ENCODE results near the gene PLPPR4. TPM values are rescaled to one million over a fixed set of nuclear protein-coding genes. Genes with fewer than 3 reads are reported as not detected.
"Not testable (repeated sequence)": the region's sequence is repeated elsewhere in the genome, so short reads cannot be mapped to it uniquely, and the experiment has no call there.

The PLPPR4 gene
- total and polyA plus RNA-seq, 4 donors = 0.02 to 0.61 (median 0.19) TPM

DNA sequence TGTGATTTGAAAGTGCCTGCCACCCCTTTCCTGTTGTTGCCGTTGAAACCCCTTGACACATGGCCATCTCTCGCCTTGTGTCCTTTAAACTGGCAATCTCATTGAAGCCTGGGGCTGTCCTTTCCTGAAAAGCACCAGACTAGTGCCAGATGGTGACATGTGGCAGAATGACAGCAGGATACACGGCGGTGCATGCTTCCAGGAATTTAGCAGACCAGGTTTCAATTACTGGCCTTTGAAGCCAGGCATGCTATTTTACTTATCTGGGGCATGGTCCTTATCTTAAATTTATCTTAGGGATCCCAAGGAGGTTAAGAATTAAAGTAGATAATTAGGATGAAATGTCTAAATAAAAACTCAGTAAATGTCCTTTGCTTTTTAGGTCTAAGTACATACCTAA is 15.2 kb downstream of the PLPPR4 start:
- WGBS = 23% methylated on average over 4 of the region's 4 CpGs
- DNase-seq (ENCODE audit: low spot score) = no peak
- Histone ChIP-seq H3K9ac (ENCODE audit: low read depth in 1 of 2, low read length in 2 of 2) (no peak overlapping the region), H3K36me3 (ENCODE audit: control insufficient read depth in 4 of 4, insufficient read depth in 3 of 4, low read depth in 1 of 4, low read length in 3 of 4) (no peaks in the 10 kb centered on the region), H3K4me3 (ENCODE audit: low read depth in 1 of 3, low read length in 3 of 3) (no peak overlapping the region), H3K27ac (ENCODE audit: low read depth in 1 of 2, low read length in 2 of 2) (no peak overlapping the region), H3K27me3 (ENCODE audit: control insufficient read depth in 4 of 4, insufficient read depth in 4 of 4, low read length in 3 of 4) (no peaks in the 10 kb centered on the region), H3K9me3 (ENCODE audit: control insufficient read depth in 4 of 4, low read length in 3 of 4) (no peaks in the 10 kb centered on the region), H3K4me1 (ENCODE audit: control insufficient read depth in 4 of 4, insufficient read depth in 4 of 4, low read length in 3 of 4) (peaks cover 0 to 15% (median 12%) of the 10 kb centered on the region in 4 donors)
- TF ChIP-seq, protein P1, sequence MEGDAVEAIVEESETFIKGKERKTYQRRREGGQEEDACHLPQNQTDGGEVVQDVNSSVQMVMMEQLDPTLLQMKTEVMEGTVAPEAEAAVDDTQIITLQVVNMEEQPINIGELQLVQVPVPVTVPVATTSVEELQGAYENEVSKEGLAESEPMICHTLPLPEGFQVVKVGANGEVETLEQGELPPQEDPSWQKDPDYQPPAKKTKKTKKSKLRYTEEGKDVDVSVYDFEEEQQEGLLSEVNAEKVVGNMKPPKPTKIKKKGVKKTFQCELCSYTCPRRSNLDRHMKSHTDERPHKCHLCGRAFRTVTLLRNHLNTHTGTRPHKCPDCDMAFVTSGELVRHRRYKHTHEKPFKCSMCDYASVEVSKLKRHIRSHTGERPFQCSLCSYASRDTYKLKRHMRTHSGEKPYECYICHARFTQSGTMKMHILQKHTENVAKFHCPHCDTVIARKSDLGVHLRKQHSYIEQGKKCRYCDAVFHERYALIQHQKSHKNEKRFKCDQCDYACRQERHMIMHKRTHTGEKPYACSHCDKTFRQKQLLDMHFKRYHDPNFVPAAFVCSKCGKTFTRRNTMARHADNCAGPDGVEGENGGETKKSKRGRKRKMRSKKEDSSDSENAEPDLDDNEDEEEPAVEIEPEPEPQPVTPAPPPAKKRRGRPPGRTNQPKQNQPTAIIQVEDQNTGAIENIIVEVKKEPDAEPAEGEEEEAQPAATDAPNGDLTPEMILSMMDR (IDR thresholded peaks at IDR 0.05; ENCODE audit: low read depth, low read length, missing input control) = no peak
- TF ChIP-seq, protein P2, sequence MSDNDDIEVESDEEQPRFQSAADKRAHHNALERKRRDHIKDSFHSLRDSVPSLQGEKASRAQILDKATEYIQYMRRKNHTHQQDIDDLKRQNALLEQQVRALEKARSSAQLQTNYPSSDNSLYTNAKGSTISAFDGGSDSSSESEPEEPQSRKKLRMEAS (IDR thresholded peaks at IDR 0.05) = no peak
- TF ChIP-seq, protein P3, sequence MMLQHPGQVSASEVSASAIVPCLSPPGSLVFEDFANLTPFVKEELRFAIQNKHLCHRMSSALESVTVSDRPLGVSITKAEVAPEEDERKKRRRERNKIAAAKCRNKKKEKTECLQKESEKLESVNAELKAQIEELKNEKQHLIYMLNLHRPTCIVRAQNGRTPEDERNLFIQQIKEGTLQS (IDR thresholded peaks at IDR 0.05) = no peak
- TF ChIP-seq SP1 (IDR thresholded peaks at IDR 0.05) = peak; percentile 8
- TF ChIP-seq JUND (IDR thresholded peaks at IDR 0.05) = no peak
- no peak for TF ChIP-seq GABPA (IDR thresholded peaks at IDR 0.05 in 1 of 2, conservative IDR thresholded peaks at IDR 0.05 in 1 of 2)
- peak; percentile 35 to 43 for TF ChIP-seq HNF4A (conservative IDR thresholded peaks at IDR 0.05)
- TF ChIP-seq FOXA2 (IDR thresholded peaks at IDR 0.05) = no peak
- no peak for TF ChIP-seq TAF1 (conservative IDR thresholded peaks at IDR 0.05)

DNA sequence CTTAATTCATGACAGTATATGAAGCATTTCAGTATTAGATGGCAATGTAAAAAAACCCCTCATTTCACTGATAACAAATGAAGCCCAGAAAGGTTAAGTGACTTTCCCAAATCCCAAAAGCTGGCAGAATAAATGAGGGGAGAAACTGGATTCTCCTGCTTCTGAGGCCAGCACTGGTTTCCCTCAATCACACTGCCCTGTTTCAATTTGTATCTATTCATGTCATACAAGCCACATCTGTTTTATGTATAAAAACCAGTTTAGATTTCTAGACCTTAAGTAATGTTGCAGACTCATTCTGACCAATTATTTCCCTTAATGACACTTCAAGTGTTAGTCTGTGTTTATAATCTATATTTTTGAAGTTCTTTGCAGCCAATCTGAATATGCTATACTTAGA is 16.8 kb downstream of the PLPPR4 start:
- H3K36me3 ChIP-seq (ENCODE audit: control insufficient read depth in 4 of 4, insufficient read depth in 3 of 4, low read depth in 1 of 4, low read length in 3 of 4) = no peaks in the 10 kb centered on the region
- no peak overlapping the region for H3K27ac ChIP-seq (ENCODE audit: low read depth in 1 of 2, low read length in 2 of 2)
- DNase-seq (ENCODE audit: low spot score) = no peak
- H3K27me3 ChIP-seq (ENCODE audit: control insufficient read depth in 4 of 4, insufficient read depth in 4 of 4, low read length in 3 of 4) = no peaks in the 10 kb centered on the region
- H3K9me3 ChIP-seq (ENCODE audit: control insufficient read depth in 4 of 4, low read length in 3 of 4) = no peaks in the 10 kb centered on the region
- no peak for TF ChIP-seq FOXA2 (IDR thresholded peaks at IDR 0.05)
- no peak for TF ChIP-seq RAD21 (IDR thresholded peaks at IDR 0.05)
- no peak for TF ChIP-seq RXRA (IDR thresholded peaks at IDR 0.05)
- TF ChIP-seq, protein P4, sequence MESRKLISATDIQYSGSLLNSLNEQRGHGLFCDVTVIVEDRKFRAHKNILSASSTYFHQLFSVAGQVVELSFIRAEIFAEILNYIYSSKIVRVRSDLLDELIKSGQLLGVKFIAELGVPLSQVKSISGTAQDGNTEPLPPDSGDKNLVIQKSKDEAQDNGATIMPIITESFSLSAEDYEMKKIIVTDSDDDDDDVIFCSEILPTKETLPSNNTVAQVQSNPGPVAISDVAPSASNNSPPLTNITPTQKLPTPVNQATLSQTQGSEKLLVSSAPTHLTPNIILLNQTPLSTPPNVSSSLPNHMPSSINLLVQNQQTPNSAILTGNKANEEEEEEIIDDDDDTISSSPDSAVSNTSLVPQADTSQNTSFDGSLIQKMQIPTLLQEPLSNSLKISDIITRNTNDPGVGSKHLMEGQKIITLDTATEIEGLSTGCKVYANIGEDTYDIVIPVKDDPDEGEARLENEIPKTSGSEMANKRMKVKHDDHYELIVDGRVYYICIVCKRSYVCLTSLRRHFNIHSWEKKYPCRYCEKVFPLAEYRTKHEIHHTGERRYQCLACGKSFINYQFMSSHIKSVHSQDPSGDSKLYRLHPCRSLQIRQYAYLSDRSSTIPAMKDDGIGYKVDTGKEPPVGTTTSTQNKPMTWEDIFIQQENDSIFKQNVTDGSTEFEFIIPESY (IDR thresholded peaks at IDR 0.05) = no peak
- TF ChIP-seq YY1 (IDR thresholded peaks at IDR 0.05) = no peak
- TF ChIP-seq SP1 (IDR thresholded peaks at IDR 0.05) = no peak
- peaks cover 0 to 15% (median 12%) of the 10 kb centered on the region in 4 donors for H3K4me1 ChIP-seq (ENCODE audit: control insufficient read depth in 4 of 4, insufficient read depth in 4 of 4, low read length in 3 of 4)
- H3K4me3 ChIP-seq (ENCODE audit: low read depth in 1 of 3, low read length in 3 of 3) = no peak overlapping the region
- H3K9ac ChIP-seq (ENCODE audit: low read depth in 1 of 2, low read length in 2 of 2) = no peak overlapping the region

DNA sequence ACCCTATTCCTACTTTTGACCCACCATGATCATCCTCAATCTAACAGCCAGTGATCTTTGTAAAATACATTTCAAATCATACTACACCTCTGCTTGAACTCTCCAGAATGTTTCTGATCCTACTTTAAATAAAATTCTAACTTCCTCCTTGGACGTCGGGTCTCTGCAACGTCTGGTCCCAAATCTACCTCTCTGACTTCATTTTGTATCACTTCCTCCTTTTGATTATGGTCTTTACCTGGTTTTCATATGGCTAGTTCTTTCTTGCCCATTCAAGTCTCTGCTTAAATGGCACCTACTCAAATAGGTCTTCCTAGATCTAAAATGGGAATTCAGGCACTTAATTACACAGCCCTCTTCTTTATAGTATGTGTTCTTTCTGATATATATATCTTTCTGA is 18.2 kb downstream of the PLPPR4 start:
- no peaks in the 10 kb centered on the region for H3K9me3 ChIP-seq (ENCODE audit: control insufficient read depth in 4 of 4, low read length in 3 of 4)
- no peak overlapping the region for H3K9ac ChIP-seq (ENCODE audit: low read depth in 1 of 2, low read length in 2 of 2)
- TF ChIP-seq GABPA (IDR thresholded peaks at IDR 0.05 in 1 of 2, conservative IDR thresholded peaks at IDR 0.05 in 1 of 2) (no peak), FOXA1 (IDR thresholded peaks at IDR 0.05) (no peak), JUND (IDR thresholded peaks at IDR 0.05) (no peak), FOXA2 (IDR thresholded peaks at IDR 0.05) (no peak), EGR1 (IDR thresholded peaks at IDR 0.05; ENCODE audit: low read depth in 2 of 2) (no peak), HNF4G (IDR thresholded peaks at IDR 0.05) (no peak), RAD21 (IDR thresholded peaks at IDR 0.05) (no peak), HNF4A (conservative IDR thresholded peaks at IDR 0.05) (no peak), SP1 (IDR thresholded peaks at IDR 0.05) (no peak)
- no peak for DNase-seq (ENCODE audit: low spot score)
- no peaks in the 10 kb centered on the region for H3K27me3 ChIP-seq (ENCODE audit: control insufficient read depth in 4 of 4, insufficient read depth in 4 of 4, low read length in 3 of 4)
- H3K27ac ChIP-seq (ENCODE audit: low read depth in 1 of 2, low read length in 2 of 2) = no peak overlapping the region
- H3K4me3 ChIP-seq (ENCODE audit: low read depth in 1 of 3, low read length in 3 of 3) = no peak overlapping the region
- no peaks in the 10 kb centered on the region for H3K36me3 ChIP-seq (ENCODE audit: control insufficient read depth in 4 of 4, insufficient read depth in 3 of 4, low read depth in 1 of 4, low read length in 3 of 4)
- WGBS = 59% methylated on average over 3 of the region's 3 CpGs
- peaks cover 0 to 9% (median 5%) of the 10 kb centered on the region in 4 donors for H3K4me1 ChIP-seq (ENCODE audit: control insufficient read depth in 4 of 4, insufficient read depth in 4 of 4, low read length in 3 of 4)

DNA sequence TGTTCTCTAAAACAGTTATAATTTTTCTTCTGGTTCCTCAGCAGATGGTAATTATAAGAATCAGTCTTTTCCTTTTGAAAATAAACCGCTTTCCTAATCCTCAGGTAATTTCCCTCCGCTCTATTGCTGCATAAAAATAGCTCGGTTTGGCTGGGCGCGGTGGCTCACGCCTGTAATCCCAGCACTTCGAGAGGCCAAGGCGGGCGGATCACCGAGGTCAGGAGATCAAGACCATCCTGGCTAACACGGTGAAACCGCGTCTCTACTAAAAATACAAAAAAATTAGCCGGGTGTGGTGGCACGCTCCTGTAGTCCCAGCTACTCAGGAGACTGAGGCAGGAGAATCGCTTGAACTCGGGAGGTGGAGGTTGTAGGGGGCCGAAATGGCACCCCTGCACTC is 19.2 kb downstream of the PLPPR4 start:
- H3K36me3 ChIP-seq (ENCODE audit: control insufficient read depth in 4 of 4, insufficient read depth in 3 of 4, low read depth in 1 of 4, low read length in 3 of 4); DNase-seq (ENCODE audit: low spot score); H3K9ac ChIP-seq (ENCODE audit: low read depth in 1 of 2, low read length in 2 of 2); H3K27me3 ChIP-seq (ENCODE audit: control insufficient read depth in 4 of 4, insufficient read depth in 4 of 4, low read length in 3 of 4); H3K4me3 ChIP-seq (ENCODE audit: low read depth in 1 of 3, low read length in 3 of 3); H3K4me1 ChIP-seq (ENCODE audit: control insufficient read depth in 4 of 4, insufficient read depth in 4 of 4, low read length in 3 of 4); H3K27ac ChIP-seq (ENCODE audit: low read depth in 1 of 2, low read length in 2 of 2); H3K9me3 ChIP-seq (ENCODE audit: control insufficient read depth in 4 of 4, low read length in 3 of 4): not testable (repeated sequence)
- 94% methylated on average over 18 of the region's 18 CpGs for WGBS

All from liver (tissue), 9 donors.